ENCODE data around the gene IFNA5. TPM values are rescaled to one million over a fixed set of nuclear protein-coding genes. Genes with fewer than 3 reads are reported as not detected.

Gene IFNA5
- total and polyA plus RNA-seq, 8 donors, result not detected

GRCh38 chr9:21281275-21281674 is 23.8 kb downstream of the IFNA5 start:
- no peak overlapping the region for H3K4me3 ChIP-seq

GRCh38 chr9:21268347-21268657 is 36.8 kb downstream of the IFNA5 start:
- no peak for TF ChIP-seq CTCF (IDR thresholded peaks at IDR 0.05)
- Histone ChIP-seq H3K27ac (no peak overlapping the region), H3K36me3 (no peaks in the 10 kb centered on the region), H3K27me3 (peaks cover 0 to 7% of the 10 kb centered on the region in 2 donors), H3K4me3 (no peak overlapping the region), H3K4me1 (no peaks in the 10 kb centered on the region), H3K9me3 (peaks cover 0 to 5% of the 10 kb centered on the region in 2 donors)
- intact Hi-C loops (cut with DNase I), result no loop called here
- ATAC-seq, result no peak
- DNase-seq, result no peak

More at GRCh38 chr9:21281275-21281674, 23.8 kb downstream of the IFNA5 start:
- TF ChIP-seq CTCF (IDR thresholded peaks at IDR 0.05), result no peak
- Histone ChIP-seq H3K27me3 (no peaks in the 10 kb centered on the region), H3K4me1 (no peaks in the 10 kb centered on the region), H3K36me3 (no peaks in the 10 kb centered on the region), H3K27ac (no peak overlapping the region), H3K9me3 (no peaks in the 10 kb centered on the region)
- no peak for DNase-seq
- intact Hi-C loops (cut with DNase I), result no loop called here
- no peak for ATAC-seq

GRCh38 chr9:21267485-21268346 is 37.4 kb downstream of the IFNA5 start:
- H3K4me1 ChIP-seq, result no peaks in the 10 kb centered on the region
- intact Hi-C loops (cut with DNase I), result no loop called here
- TF ChIP-seq CTCF (IDR thresholded peaks at IDR 0.05), result no peak
- H3K4me3 ChIP-seq, result no peak overlapping the region
- H3K9me3 ChIP-seq, result peaks cover 0 to 5% of the 10 kb centered on the region in 2 donors
- ATAC-seq (no peak), DNase-seq (no peak)
- H3K27ac ChIP-seq, result no peak overlapping the region
- H3K27me3 ChIP-seq, result peaks cover 0 to 7% of the 10 kb centered on the region in 2 donors
- no peaks in the 10 kb centered on the region for H3K36me3 ChIP-seq

GRCh38 chr9:21266733-21267484 is 38.2 kb downstream of the IFNA5 start:
- intact Hi-C loops (cut with DNase I), result no loop called here
- no peak for DNase-seq
- H3K9me3 ChIP-seq, result peaks cover 0 to 5% of the 10 kb centered on the region in 2 donors
- H3K27ac ChIP-seq, result no peak overlapping the region
- H3K27me3 ChIP-seq, result peaks cover 0 to 7% of the 10 kb centered on the region in 2 donors
- TF ChIP-seq CTCF (IDR thresholded peaks at IDR 0.05), result no peak
- no peaks in the 10 kb centered on the region for H3K36me3 ChIP-seq
- no peak overlapping the region for H3K4me3 ChIP-seq
- ATAC-seq, result no peak
- no peaks in the 10 kb centered on the region for H3K4me1 ChIP-seq
